ENCODE results near the gene EML5.

EML5 gene

DNA sequence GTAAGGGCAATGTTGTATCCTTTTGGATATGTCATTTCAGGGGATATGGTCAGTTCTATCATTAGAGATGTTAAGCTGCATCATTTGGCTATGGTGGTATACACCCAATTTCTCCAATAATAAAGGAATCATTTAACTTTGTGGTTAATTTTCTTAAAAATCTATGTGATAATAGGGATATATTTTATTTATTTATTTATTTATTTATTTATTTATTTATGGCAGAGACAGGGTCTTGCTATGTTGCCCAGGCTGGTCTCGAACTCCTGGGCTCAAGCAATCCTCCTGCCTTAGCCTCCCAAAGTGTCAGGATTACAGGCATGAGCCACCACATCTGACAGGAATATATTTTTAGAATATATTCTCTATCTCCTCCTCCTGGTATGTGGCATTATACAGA, 85.7 kb downstream of the EML5 start:
- no peak for DNase-seq (ENCODE audit: low read depth)

DNA sequence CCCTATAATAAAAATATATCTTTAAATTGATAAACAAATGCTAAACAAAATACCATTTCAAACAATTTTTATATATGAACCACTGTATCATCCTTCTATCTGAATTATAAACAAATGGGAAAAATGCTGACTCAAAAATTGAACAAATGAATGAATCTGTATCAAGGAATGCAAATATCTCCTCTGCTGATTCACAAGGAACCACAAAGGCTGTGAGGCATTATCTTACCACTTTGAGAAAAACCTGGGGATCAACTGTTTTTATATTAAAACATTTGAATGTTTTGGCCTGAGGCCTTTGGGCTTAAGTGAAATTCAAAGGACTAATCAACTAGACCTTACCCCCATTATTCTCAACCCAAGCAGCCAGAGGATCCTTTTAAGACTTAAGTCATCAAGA, 86.3 kb downstream of the EML5 start:
- DNase-seq (ENCODE audit: low read depth): no peak

DNA sequence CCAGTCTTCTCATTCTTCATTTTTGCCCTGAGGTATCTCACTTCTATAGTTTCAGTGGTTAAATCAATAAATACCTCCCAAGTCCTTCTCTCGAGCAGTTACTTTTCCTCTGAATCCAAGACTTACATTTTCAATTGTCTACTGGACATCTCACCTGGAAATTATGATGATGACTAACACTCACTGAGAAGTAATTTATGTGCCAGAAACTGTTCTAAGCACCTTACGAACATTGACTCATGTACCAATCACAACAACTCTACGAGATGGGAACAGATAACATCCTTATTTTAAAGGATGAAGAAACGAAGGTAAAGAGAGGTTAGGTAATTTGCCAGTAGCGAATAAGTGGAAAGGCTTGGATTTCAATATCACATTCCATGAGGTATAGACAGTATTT, 94.1 kb downstream of the EML5 start:
- no peak for DNase-seq (ENCODE audit: low read depth)

DNA sequence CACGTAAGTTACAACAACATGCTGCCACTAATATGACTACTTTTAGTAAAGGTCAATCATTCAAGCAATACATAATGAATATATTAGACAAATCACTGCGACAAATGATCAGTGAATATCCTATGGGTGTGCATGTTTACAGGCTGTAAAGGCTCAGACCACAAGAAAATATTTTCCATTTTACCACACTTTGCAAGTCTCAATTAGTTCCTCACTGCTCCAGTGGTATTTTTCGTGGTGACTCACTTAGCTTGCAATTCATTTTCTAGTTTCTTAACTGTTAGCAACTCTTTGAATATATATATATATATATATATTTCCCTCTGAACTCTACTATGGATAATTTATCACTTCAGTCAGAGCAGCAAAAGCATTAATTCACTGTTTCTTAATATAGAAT, 96.9 kb downstream of the EML5 start:
- no peak for DNase-seq (ENCODE audit: low read depth)

DNA sequence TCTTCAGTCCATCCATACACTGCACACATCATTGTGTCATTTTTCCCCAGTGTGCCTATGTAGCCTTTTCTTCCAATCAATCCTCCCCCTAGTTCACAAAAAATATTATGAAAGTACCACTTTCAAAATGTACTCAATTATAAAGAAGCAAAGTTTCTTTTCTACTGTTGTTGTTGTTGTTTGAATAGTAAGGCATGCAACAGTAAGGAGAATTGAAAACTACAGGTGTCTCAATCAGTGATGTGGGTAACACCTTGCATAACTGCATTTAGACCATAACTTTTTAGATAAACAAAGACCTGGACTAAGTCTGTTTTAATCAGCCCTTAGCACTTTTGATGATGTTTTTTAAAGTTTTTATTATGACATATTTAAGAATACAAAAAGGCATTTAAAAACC, 104.4 kb downstream of the EML5 start:
- no peak for DNase-seq (ENCODE audit: low read depth)

DNA sequence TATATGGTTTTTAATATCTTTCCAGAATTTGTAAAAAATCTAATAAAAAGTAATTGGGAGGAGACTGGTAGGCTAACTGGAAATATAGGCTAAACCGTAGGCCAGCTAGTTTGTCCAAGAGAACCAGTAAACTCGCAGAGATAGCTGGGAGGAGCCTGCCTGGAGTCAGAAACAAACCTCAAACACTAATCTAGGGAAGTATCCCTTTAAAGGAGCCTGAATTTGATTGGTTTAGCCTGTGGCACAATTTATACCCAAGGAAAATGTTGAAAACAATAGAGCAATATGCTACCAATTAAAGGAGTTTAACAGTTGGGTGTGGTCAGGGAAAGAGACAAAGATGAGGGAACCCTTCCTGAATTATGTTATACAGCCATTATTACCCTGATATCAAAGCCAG, 109.6 kb downstream of the EML5 start:
- DNase-seq (ENCODE audit: low read depth): no peak

DNA sequence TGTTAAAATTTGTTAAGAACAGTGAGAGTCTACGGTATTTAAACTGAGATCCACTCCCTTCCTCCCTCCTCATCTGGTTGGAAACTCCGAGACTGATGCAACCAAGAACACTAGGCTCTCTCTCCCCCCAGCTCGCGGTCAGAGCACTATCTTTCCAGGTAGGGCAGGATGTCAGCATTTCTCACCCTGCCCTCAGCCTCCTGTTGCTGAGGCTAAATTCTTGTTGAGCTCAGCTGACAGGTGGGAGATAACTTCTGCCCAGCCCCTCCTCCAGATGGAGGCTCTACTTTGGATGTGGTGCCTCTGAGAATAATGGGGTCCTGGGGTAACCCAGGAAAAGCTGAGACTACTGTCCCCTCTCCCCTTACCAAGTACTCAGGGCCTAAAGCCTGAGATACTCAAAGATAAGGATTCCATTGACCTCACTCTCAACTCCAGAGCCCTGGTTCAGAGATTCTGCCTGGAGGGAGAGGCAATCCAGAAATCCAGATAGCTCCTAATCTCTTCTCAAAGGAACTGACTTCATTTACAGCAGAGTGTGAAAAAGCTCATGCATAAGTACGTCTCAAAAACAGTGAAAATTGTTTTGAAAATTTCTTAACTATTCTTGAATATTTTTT, 110.1 kb downstream of the EML5 start:
- no peak for DNase-seq (ENCODE audit: low read depth)

DNA sequence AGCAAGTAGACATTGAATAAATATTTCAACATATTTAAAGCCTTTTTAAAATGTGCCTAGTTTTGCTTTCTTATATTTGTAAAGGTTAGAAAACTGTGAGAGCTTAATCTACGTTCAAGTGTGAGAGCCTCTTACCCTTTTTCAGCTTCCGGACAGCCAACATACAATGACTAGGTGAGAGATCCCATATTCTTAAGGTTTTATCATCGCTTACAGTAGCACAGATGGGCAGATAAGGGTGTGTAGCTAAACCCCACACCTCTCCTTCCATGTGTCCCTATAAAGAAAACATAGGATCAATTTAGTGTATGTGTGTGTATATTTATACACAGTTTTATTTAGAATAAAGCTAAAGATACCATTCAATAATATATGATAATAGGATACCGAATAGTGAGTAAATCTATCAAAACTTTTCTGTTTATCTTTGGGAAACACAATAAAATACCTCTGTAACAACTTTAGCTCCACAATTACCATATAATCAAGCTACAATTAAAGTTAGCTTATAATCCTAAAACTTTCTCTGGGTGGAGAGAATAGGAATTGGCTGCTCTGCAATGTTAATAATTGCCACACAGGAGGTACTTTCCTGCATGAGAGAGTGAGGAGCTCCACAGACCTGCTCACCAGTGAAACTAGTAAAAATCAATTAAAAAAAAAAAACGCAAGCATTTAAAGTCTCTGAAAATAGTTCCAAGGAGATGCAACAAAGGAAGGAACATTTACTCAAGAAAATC, 110.8 kb downstream of the EML5 start:
- no peak for DNase-seq (ENCODE audit: low read depth)

DNA sequence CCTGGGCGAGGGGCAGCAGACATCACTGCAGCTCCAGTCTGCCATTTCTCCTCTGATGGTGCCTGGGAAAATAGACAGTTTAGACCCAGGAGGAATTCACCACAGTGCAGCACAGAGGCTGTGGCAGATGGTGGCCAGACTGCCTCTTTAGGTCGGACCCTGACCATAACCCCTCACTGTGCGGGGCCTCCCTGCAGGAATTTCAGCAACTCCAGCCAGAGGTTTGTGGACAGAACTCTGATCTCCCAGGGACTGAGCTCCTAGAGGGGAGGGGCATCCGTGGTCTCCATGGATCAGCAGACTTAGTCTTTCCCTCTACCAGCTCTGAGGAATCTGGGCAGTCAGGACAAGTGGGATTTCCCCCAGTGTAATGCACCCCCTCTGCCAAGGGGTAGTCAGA, 123.4 kb downstream of the EML5 start:
- DNase-seq (ENCODE audit: low read depth): no peak

DNA sequence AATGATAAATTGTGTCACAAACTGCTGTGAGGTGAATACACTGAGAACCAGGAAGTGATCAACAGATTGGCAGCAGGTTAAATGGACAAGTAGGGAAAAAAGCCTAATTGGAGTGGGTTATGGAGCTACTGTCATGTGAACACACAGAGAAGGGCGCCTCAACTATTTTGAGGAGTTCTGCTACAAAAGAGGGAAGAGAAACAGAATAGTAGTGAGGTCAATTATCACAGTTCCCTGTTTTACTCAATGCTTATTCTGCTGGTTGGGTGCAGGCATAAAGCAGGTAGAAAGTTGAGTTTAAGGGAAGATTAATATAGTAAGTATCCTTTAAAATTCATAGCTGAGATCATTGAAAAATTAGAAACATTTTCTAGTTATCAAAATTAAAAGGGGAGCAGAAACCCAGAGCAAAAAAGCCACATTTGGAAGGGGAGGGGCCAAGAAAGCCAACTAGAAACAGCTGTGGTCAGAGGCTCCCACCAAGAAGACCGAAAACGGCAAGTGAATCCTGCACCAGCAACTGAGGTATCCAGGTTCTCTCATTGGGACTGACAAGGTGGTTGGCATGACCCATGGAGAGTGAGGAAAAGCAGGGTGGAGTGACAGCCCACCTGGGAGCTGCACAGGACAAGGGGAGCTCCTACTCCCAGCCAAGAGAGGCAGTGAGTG, 124.2 kb downstream of the EML5 start:
- no peak for DNase-seq (ENCODE audit: low read depth)

DNA sequence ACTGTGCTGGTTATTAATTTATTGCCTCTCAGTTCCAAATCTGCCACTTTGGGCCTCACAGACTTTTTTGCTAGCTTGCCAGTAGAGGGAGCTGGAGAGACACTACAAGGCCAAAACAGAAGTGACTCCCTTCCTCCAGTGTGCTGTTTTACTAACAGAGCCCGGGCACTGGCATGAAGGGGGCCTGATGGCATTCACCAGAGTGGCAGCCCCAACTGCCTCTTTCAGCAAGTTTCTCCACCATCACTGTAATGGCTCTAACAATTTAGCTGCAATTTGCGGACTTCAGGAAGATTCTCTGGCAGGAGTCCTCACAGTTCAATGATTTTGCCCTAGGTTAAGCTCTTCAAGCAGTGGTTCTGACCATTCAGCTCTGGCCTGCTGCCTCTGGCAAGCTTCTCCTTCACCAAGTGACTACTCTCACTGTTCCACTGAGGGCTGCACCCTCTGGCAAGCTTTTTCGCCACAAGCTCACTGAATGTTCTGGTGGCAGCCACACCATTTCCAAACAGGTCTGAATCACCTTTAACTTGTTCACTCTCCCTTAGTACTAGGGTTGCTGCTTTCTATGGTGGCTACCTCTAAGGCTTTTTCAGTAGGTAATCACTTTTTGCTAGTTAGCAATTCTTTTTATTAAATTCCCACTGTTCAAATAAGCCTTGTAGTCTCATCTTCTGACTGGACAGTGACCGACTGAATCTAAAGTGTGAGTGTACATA, 125.0 kb downstream of the EML5 start:
- peak; percentile 16 for DNase-seq (ENCODE audit: low read depth)

DNA sequence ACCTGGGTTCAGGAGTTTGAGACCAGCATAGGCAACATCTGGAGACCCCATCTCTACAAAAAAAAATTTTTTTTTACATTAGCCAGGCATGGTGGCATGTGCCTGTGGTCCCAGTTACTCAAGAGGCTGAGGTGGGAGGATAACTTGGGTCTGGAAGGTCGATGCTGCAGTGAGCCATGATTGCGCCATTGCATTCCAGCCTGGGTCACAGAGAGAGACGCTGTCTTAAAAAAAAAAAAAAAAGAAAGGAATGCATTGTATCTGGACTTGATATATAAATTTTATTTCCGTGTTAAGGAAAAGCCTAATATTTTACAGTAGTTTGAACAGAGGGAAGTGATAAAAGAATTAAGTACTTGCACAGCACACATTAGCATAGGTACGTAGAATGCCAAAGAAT, 132.7 kb downstream of the EML5 start:
- DNase-seq (ENCODE audit: low read depth): no peak

DNA sequence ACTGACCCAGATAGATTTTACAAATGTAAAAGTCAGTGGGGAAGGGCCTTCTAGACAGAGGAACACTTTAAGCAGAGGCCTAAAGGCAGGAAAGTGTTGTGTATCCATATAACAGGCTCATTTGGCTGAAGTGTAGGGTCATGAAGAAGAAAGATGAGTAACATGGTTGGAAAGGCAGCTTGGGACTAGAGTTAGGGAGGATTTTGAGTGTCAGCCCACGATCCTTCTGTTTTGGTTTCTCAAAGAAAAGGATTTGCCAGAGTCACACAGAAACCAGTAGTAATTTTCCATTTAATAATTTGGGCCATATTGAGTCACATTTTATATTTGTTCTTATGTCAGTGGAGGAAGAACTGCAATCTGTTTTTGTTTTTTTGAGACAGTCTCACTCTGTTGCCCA, 153.5 kb downstream of the EML5 start:
- DNase-seq (ENCODE audit: low read depth): no peak

DNA sequence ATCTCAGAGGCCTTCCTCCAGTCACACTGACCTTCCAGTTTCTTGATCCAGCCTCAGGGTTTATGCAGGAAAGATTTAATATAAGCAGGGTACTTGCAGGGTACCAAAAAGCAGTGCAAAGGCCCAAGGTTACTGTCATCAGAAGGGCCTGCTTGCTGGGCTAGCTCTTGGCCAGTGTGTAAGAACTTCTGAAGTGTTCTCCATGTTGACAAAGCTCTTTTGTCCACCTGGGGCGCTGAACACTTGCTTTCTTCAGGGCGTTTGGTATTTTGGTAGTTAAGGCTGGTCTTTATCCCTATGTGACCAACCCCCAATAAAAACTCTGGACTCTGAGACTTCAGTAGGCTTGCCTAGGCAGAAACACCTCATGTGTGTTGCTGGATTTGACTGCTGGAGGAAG, 160.2 kb downstream of the EML5 start:
- no peak for DNase-seq (ENCODE audit: low read depth)

DNA sequence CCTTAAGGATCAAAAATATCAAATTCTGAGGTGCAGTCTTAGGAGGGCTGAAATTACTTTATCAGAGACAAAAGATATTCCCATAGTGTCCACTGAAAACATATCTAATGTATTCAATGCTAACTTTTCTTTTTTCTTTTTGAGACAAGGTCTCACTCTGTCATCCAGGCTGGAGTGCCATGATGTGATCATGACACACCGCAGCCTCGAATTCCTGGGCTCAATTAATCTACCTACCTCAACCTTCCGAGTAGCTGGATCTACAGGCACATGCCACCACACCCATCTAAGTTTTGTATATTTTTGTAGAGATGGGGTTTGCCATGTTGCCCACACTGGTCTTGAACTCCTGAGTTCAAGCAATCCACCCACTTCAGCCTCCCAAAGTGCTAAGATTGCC, 161.7 kb downstream of the EML5 start:
- DNase-seq (ENCODE audit: low read depth): no peak

DNA sequence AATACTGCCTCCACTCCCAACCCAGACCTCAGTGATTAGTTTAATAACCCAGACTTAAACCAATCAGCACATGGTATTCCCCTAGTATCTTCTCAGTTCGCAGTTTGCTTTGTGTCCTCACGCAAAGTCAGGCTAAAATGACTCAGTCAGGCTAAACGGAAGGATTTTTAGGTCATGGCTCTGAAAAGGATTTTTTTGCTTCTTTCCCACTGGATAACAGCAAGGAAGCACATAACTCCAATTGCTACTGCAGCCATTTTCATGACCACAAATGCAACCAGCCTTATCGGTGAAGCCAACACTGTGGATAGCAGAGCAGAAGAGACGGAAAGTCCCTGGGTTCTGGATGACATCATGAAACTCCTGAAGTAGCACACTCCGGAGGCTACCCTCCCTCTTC, 162.2 kb downstream of the EML5 start:
- DNase-seq (ENCODE audit: low read depth): no peak

DNA sequence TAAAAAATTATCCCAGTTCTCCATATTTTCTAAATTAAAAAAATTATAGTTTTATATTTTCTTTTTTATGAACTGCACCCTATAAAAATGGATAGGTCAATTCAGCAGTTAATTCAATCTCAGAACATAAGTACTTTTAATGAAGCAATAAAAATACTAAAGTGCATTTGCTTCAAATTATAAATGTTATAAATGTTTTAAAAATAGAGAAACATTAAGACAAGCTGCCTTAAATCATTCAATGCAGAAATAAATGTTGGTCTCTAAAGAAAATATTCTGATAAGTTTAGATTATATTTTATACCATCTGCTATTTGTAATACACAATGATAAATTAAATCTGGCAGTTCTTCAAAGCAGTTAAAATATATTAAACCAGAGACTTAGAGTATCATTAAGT, 164.3 kb downstream of the EML5 start:
- DNase-seq (ENCODE audit: low read depth): no peak

DNA sequence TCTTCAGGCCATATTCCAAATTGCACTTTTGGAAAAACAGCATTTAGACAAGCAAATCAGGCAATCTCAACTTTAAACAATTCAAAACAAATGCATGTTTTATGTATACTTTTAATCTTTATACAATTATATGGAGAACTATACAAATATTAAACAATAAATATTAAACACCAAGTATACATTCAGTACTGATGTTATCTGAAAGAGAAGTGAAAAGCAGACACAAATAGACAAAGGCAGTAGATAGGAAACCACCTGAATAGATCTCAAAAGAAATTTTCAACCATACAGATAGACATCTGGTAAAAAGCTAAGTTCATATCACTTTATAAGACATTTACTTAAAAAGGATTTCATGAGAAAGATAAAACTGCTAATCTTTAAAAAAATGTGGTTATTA, 164.7 kb downstream of the EML5 start:
- DNase-seq (ENCODE audit: low read depth): no peak

DNA sequence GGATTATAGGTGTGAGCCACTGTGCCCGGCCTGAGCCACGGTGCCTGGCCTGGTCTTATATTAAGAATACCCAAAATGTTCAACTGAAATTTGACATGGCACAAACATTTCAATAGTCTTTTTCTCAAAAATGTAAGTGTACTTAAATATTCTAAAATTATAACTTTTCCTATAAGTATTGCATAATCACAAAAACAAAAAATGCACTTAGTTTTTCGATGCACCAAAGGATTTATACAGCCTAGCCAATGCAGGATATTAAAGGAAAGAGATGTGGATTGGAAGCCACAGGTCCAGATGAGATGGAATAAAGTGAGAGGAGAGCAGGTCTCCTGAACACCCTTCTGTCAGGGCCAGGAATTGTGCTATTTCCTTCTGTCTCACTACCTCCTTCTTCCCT, 167.1 kb downstream of the EML5 start:
- no peak for DNase-seq (ENCODE audit: low read depth)

DNA sequence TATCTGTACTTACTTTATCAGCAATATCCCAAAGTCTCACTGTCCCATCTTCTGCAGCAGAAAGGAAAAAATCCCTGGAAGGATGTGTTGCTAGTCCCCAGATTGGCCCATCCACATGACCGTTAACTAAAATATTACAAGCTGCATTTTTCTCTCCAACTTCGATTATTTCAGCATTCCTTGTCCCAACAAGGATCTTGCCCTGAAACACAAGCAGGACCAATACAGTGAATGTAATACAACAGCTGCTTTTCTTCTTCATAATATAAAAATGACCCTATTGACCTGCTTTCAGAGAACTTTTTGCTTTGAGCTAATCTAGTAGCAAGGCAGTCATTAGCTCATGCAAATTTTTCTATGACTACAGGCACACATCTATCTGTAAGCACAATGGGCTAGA, 171.7 kb downstream of the EML5 start:
- DNase-seq (ENCODE audit: low read depth): no peak

DNA sequence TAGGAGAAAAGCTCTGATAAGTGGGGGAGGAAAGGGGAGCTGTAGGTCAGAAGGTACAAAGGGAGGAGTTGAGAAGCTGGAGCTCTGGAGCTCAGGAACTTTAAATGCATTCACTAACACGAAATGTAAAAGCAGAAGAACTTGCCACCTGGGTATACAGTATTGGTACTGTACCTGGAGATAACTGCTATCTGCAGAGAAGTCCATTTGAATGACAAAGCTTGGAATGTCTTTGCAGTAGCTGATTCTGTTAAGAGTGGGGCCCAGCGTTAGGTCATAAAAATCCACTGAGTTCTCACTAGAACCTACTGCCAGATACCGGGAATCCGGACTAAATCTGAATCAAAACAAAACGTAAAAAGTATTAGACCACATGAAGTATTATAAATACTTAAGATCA, 174.3 kb downstream of the EML5 start:
- DNase-seq (ENCODE audit: low read depth): no peak

DNA sequence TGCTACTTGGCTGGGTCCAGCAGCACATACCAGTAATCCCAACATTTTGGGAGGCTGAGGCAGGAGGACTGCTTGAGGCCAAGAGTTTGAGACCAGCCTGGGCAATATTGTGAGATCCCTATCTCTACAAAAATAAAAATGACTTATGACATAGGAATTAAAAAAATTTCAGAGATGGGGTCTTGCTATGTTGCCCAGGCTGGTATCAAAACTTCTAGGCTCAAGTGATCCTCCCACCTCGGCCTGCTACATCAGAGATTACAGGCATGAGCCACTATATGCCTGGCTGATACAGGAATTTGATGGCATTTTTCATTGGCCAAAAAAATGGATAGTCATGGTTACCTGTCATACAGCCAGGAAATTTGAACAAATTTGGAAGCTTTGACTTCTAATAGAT, 175.3 kb downstream of the EML5 start:
- DNase-seq (ENCODE audit: low read depth): no peak

DNA sequence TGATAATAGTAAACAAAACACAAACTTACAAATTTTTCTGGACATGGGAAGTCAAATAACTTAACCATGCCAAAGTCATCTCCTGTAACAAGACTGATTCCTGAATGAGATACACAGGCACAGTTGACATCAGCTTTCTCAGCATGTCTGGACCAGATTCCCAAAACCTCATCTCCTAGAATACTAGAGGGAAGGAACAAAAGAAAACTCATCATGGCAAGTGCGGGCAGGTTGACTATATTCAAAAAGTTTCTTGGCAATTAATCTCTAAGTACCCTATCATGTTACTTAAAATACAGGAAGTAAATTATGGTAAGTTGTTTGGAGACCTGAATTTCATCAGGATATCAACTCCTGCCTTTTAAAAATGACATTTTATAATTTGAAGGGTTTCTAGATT, 176.1 kb downstream of the EML5 start:
- no peak for DNase-seq (ENCODE audit: low read depth)
